Liver (tissue), 3 donors: ENCODE data around the gene RCVRN.

Experiments
- ATF3 ChIP-seq: IDR thresholded peaks from 2 replicates; pipeline ENCODE4 v1.6.1; 2016; ENCODE audit warnings: antibody characterized with exemption
- CTCF ChIP-seq: fragments of 150-350 bp; IDR thresholded peaks from 2 replicates; pipeline ENCODE4 v1.5.1; 2017; ENCODE audit warnings: improper control_type of control experiment, low read depth, low read length; ENCODE audit not compliant: missing input control
- EGR1 ChIP-seq, 2 donors: IDR thresholded peaks; 2 replicates each; pipeline ENCODE4 v1.6.1; 2016 to 2018; ENCODE audit warnings: antibody characterized with exemption in 2 of 2, low read depth in 2 of 2
- JUND ChIP-seq, 2 donors: IDR thresholded peaks; 2 replicates each; pipeline ENCODE4 v1.6.1; 2016; ENCODE audit warnings: antibody characterized with exemption in 2 of 2
- MAX ChIP-seq: IDR thresholded peaks from 2 replicates; pipeline ENCODE4 v1.6.1; 2016; ENCODE audit warnings: antibody characterized with exemption
- RXRA ChIP-seq, 2 donors: IDR thresholded peaks; 2 replicates each; pipeline ENCODE4 v1.6.1; 2017 to 2018; ENCODE audit warnings: antibody characterized with exemption in 2 of 2, mild to moderate bottlenecking in 1 of 2
- SP1 ChIP-seq: IDR thresholded peaks from 2 replicates; pipeline ENCODE4 v1.6.1; 2018; ENCODE audit warnings: antibody characterized with exemption, mild to moderate bottlenecking
- TAF1 ChIP-seq: conservative IDR thresholded peaks from 2 replicates; pipeline ENCODE4 v1.6.1; 2016; ENCODE audit warnings: antibody characterized with exemption, mild to moderate bottlenecking
- YY1 ChIP-seq: IDR thresholded peaks from 2 replicates; pipeline ENCODE4 v1.6.1; 2016; ENCODE audit warnings: antibody characterized with exemption, mild to moderate bottlenecking
- donor health status: healthy.
- donor health status: healthy.

GRCh38 chr17:9905902-9906301 is 831 bp upstream of the RCVRN start:
- TF ChIP-seq CTCF = peak; percentile 36
- TF ChIP-seq TAF1 = no peak
- no peak for TF ChIP-seq MAX
- no peak for TF ChIP-seq EGR1 (IDR thresholded peaks at IDR 0.05; ENCODE audit: low read depth in 2 of 2)
- no peak for TF ChIP-seq SP1
- TF ChIP-seq JUND (IDR thresholded peaks at IDR 0.05) = no peak
- no peak for TF ChIP-seq YY1
- no peak for TF ChIP-seq RXRA (IDR thresholded peaks at IDR 0.05)
- TF ChIP-seq ATF3 = no peak
